ENCODE results near the gene HIPK4.

Gene HIPK4

DNA sequence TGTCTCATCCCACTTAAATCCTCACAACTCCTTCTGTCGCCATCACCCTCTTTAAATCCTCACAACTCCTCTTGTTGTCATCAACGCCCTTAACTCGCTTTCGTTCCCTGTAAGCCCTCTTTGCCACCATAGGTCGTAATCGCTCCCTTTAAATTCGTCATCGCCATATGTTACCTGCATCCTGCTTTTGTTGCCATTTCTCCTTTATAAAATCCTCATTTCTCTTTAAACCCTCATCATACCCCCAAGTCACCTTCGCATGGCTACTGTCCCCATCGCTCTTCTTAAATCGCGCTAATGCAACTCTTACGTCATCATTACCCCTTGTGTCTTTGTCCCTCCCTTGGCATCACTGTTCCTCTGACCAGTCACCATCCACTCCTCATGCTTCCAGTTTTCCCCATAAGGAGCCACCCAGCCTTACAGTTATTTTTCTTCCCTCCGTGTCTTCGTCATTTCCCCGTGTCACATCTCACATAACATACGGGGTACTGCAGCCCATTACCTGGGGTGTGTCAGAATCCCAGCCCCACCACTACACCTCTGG is 40.9 kb downstream of the HIPK4 start:
- peak; percentile 8; the same call in 2 of the 3 replicates for ATAC-seq
- TF ChIP-seq PPARA (CRISPR knock-in tag; IDR thresholded peaks at IDR 0.05; ENCODE audit: borderline replicate concordance) = no peak
- no peak for TF ChIP-seq ARNTL (CRISPR knock-in tag; IDR thresholded peaks at IDR 0.05; ENCODE audit: borderline replicate concordance, low read depth)
- no peak for TF ChIP-seq ZFP30 (CRISPR knock-in tag; IDR thresholded peaks at IDR 0.05)
- no peak for TF ChIP-seq CREB5 (CRISPR knock-in tag; IDR thresholded peaks at IDR 0.05; ENCODE audit: low read depth)
- TF ChIP-seq, protein P1, sequence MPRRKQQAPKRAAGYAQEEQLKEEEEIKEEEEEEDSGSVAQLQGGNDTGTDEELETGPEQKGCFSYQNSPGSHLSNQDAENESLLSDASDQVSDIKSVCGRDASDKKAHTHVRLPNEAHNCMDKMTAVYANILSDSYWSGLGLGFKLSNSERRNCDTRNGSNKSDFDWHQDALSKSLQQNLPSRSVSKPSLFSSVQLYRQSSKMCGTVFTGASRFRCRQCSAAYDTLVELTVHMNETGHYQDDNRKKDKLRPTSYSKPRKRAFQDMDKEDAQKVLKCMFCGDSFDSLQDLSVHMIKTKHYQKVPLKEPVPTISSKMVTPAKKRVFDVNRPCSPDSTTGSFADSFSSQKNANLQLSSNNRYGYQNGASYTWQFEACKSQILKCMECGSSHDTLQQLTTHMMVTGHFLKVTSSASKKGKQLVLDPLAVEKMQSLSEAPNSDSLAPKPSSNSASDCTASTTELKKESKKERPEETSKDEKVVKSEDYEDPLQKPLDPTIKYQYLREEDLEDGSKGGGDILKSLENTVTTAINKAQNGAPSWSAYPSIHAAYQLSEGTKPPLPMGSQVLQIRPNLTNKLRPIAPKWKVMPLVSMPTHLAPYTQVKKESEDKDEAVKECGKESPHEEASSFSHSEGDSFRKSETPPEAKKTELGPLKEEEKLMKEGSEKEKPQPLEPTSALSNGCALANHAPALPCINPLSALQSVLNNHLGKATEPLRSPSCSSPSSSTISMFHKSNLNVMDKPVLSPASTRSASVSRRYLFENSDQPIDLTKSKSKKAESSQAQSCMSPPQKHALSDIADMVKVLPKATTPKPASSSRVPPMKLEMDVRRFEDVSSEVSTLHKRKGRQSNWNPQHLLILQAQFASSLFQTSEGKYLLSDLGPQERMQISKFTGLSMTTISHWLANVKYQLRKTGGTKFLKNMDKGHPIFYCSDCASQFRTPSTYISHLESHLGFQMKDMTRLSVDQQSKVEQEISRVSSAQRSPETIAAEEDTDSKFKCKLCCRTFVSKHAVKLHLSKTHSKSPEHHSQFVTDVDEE (CRISPR knock-in tag; IDR thresholded peaks at IDR 0.05) = no peak
- no peak for TF ChIP-seq SNAI2 (CRISPR knock-in tag; IDR thresholded peaks at IDR 0.05)
- TF ChIP-seq, protein P2, sequence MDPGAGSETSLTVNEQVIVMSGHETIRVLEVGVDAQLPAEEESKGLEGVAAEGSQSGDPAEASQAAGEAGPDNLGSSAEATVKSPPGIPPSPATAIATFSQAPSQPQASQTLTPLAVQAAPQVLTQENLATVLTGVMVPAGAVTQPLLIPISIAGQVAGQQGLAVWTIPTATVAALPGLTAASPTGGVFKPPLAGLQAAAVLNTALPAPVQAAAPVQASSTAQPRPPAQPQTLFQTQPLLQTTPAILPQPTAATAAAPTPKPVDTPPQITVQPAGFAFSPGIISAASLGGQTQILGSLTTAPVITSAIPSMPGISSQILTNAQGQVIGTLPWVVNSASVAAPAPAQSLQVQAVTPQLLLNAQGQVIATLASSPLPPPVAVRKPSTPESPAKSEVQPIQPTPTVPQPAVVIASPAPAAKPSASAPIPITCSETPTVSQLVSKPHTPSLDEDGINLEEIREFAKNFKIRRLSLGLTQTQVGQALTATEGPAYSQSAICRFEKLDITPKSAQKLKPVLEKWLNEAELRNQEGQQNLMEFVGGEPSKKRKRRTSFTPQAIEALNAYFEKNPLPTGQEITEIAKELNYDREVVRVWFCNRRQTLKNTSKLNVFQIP (CRISPR knock-in tag; IDR thresholded peaks at IDR 0.05; ENCODE audit: borderline replicate concordance, low read depth) = no peak
- TF ChIP-seq ESRRG (CRISPR knock-in tag; IDR thresholded peaks at IDR 0.05) = no peak
- TF ChIP-seq OSR1 (CRISPR knock-in tag; IDR thresholded peaks at IDR 0.05) = no peak
- no peak for TF ChIP-seq GLIS3 (CRISPR knock-in tag; IDR thresholded peaks at IDR 0.05)
- no peak for TF ChIP-seq ZC3H10 (CRISPR knock-in tag; IDR thresholded peaks at IDR 0.05)
- no peak for TF ChIP-seq ISL1 (CRISPR knock-in tag; IDR thresholded peaks at IDR 0.05)
- TF ChIP-seq CSRNP3 (CRISPR knock-in tag; IDR thresholded peaks at IDR 0.05) = no peak
- no peak for TF ChIP-seq CSDC2 (CRISPR knock-in tag; IDR thresholded peaks at IDR 0.05)
- no peak for TF ChIP-seq TOX (CRISPR knock-in tag; IDR thresholded peaks at IDR 0.05; ENCODE audit: borderline replicate concordance)
- TF ChIP-seq PATZ1 (CRISPR knock-in tag; IDR thresholded peaks at IDR 0.05; ENCODE audit: borderline replicate concordance) = no peak
- TF ChIP-seq RARB (CRISPR knock-in tag; IDR thresholded peaks at IDR 0.05) = no peak
- no peak for TF ChIP-seq ZNF565 (CRISPR knock-in tag; conservative IDR thresholded peaks at IDR 0.05; ENCODE audit: low read depth)
- no peak for TF ChIP-seq TCF4 (CRISPR knock-in tag; IDR thresholded peaks at IDR 0.05; ENCODE audit: borderline replicate concordance)

DNA sequence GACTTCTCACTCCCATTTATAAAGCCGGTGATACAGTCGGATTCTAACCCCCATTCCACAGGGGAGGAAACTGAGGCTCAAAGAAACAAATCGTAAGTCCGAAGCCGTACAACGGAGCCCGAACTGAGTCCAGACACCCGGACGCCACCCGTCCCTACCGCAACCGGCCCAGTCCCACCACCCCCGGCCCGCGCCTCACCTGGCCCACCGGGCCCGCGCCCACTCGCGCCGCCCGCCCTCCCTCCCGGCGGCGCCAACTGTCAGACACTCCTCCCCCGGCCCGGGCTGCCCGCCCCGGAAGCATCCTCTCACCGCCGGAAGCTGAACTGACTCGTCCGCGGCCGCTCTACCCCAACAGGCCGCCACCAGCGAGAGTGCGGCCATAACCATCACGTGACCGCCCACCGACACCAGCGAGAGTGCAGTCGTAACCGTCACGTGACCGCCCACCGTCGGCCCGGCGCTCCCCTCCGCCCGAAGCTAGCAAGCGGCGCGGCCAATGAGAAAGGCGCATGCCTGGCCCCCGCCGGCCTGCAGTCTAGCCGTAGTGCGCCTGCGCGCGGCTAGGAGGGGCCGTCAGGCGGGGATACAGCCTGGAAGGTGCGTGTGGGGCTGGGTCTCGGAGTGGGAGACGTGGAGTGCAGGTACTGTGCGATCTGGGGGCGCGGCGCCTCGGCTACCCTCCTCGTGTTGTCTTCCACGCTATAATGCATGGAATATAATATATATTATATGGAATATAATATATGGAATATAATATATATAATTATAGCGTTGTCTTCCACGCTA is 41.7 kb downstream of the HIPK4 start, which contains the start of the genes C19orf47 and PLD3:
Gene C19orf47, minus strand, starts transcription at position 273 of the 789 bp plus-strand sequence. CDS start 6,540 bp downstream, outside the sequence.
Gene PLD3, plus strand, starts transcription at position 571 of the 789 bp plus-strand sequence. CDS start 17,789 bp downstream, outside the sequence.
- TF ChIP-seq SNAI2 (CRISPR knock-in tag; IDR thresholded peaks at IDR 0.05) (no peak), RARB (CRISPR knock-in tag; IDR thresholded peaks at IDR 0.05) (no peak), GLIS3 (CRISPR knock-in tag; IDR thresholded peaks at IDR 0.05) (no peak), TCF4 (CRISPR knock-in tag; IDR thresholded peaks at IDR 0.05; ENCODE audit: borderline replicate concordance) (no peak), ZFP3 (CRISPR knock-in tag; IDR thresholded peaks at IDR 0.05) (peak; percentile 66; the same call in 1 of the 2 replicates), CSRNP3 (CRISPR knock-in tag; IDR thresholded peaks at IDR 0.05) (no peak), ZFP30 (CRISPR knock-in tag; IDR thresholded peaks at IDR 0.05) (no peak), ZC3H10 (CRISPR knock-in tag; IDR thresholded peaks at IDR 0.05) (no peak), ZNF565 (CRISPR knock-in tag; conservative IDR thresholded peaks at IDR 0.05; ENCODE audit: low read depth) (no peak), TOX (CRISPR knock-in tag; IDR thresholded peaks at IDR 0.05; ENCODE audit: borderline replicate concordance) (no peak), OSR1 (CRISPR knock-in tag; IDR thresholded peaks at IDR 0.05) (no peak), BACH2 (CRISPR knock-in tag; IDR thresholded peaks at IDR 0.05; ENCODE audit: borderline replicate concordance) (no peak), PPARA (CRISPR knock-in tag; IDR thresholded peaks at IDR 0.05; ENCODE audit: borderline replicate concordance) (no peak)
- TF ChIP-seq, protein P1 (CRISPR knock-in tag; IDR thresholded peaks at IDR 0.05) = 0 out of 2 replicates have a peak, but pooled peaks have one; percentile 12
- TF ChIP-seq, protein P2 (CRISPR knock-in tag; IDR thresholded peaks at IDR 0.05; ENCODE audit: borderline replicate concordance, low read depth) = no peak
- ATAC-seq = peak; percentile 99
